ENCODE measurements around the gene GPATCH8.

DNA sequence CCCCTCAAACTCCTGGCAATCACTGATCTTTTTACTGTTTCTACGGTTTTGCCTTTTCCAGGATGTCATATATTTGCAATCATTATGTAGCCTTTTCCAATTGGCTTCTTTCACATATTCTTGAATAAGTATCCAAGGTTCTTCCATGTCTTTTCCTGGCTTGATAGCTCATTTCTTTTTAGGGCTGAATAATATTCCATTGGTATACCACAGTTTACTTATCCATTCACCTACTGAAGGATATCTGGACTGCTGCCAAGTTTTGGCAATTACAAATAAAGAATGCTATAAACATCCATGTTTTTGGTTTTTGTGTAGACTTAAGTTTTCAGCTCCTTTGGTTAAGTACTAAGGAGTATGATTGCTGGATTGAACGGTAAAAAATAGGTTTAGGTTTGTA, 16.0 kb downstream of the GPATCH8 start:
- TF ChIP-seq, protein P1, sequence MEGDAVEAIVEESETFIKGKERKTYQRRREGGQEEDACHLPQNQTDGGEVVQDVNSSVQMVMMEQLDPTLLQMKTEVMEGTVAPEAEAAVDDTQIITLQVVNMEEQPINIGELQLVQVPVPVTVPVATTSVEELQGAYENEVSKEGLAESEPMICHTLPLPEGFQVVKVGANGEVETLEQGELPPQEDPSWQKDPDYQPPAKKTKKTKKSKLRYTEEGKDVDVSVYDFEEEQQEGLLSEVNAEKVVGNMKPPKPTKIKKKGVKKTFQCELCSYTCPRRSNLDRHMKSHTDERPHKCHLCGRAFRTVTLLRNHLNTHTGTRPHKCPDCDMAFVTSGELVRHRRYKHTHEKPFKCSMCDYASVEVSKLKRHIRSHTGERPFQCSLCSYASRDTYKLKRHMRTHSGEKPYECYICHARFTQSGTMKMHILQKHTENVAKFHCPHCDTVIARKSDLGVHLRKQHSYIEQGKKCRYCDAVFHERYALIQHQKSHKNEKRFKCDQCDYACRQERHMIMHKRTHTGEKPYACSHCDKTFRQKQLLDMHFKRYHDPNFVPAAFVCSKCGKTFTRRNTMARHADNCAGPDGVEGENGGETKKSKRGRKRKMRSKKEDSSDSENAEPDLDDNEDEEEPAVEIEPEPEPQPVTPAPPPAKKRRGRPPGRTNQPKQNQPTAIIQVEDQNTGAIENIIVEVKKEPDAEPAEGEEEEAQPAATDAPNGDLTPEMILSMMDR (IDR thresholded peaks at IDR 0.05), result no peak
- TF ChIP-seq POLR2A (IDR thresholded peaks at IDR 0.05), result no peak
